H7 (cell line): Measurements from ENCODE around the gene UBN2. TPM values are rescaled to one million over a fixed set of nuclear protein-coding genes. Genes with fewer than 3 reads are reported as not detected.
"Not testable (repeated sequence)": the region's sequence is repeated elsewhere in the genome, so short reads cannot be mapped to it uniquely, and the experiment has no call there.

ENCODE experiments used
- DNase-seq: peaks from one replicate; pipeline ENCODE4 v3.0.0; 2012
- H3K27me3 ChIP-seq: 2 replicates; pipeline ENCODE4 v1.6.0; 2011; ENCODE audit warnings: mild to moderate bottlenecking, low read length; ENCODE audit not compliant: control insufficient read depth, insufficient read depth
- H3K36me3 ChIP-seq: replicated peaks from 2 replicates; pipeline ENCODE4 v1.5.1; 2011; ENCODE audit warnings: low read length; ENCODE audit not compliant: control insufficient read depth, insufficient read depth
- H3K4me3 ChIP-seq: 2 replicates; pipeline ENCODE4 v1.5.1; 2011; ENCODE audit warnings: low read depth, mild to moderate bottlenecking, control low read depth, low read length, moderate library complexity; ENCODE audit not compliant: insufficient read depth
- total RNA-seq: library from RNA; depleted of rRNA; stranded (reverse); fragments of >200 nt; shearing (Covaris generic); gene quantifications from 2 replicates; pipeline ENCODE4 v1.2.3, GENCODE V29; 2014

Gene UBN2
- total RNA-seq, 1 experiment from 2014 or later: 6.5 TPM

DNA sequence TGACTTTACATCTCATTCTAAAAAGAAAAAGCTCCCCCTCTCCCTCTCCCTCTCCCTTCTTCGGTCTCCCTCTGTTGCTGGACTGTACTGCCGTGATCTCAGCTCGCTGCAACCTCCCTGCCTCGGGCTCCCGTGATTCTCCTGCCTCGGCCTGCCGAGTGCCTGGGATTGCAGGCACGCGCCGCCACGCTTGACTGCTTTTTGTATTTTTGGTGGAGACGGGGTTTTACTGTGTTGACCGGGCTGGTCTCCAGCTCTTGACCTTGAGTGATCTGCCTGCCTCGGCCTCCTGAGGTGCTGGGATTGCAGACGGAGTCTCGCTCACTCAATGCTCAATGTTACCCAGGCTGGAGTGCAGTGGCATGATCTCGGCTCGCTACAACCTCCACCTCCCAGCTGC is 6.2 kb upstream of the UBN2 start:
- DNase-seq, H3K4me3 ChIP-seq, H3K36me3 ChIP-seq, H3K27me3 ChIP-seq: not testable (repeated sequence)

GRCh38 chr7:139225286-139226157 is 5.5 kb upstream of the UBN2 start:
- H3K36me3 ChIP-seq, H3K4me3 ChIP-seq, DNase-seq: not testable (repeated sequence)

GRCh38 chr7:139226158-139226515 is 4.9 kb upstream of the UBN2 start:
- H3K27me3 ChIP-seq, H3K36me3 ChIP-seq, DNase-seq, H3K4me3 ChIP-seq: not testable (repeated sequence)

More at GRCh38 chr7:139225286-139226157, 5.5 kb upstream of the UBN2 start:
- not testable (repeated sequence) for H3K27me3 ChIP-seq

DNA sequence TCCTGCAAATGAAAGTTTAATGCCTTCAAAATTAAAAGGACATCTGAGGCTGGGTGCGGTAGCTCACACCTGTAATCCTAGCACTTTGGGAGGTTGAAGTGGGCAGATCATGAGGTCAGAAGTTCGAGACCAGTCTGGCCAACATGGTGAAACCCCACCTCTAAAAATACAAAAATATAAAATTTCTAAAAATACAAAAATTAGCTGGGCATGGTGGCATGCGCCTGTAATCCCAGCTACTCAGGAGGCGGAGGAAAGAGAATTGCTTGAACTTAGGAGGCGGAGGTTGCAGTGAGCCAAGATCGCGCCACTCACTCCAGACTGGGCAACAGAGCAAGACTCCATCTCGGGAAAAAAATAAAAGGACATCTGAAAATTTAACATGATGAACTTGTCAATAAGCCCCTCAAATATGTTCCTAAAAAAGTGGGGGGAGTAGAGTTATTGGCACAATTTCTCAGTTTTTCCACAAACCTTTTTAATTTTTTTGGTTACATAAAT is 4.0 kb upstream of the UBN2 start:
- H3K4me3 ChIP-seq, H3K27me3 ChIP-seq, H3K36me3 ChIP-seq, DNase-seq: not testable (repeated sequence)

DNA sequence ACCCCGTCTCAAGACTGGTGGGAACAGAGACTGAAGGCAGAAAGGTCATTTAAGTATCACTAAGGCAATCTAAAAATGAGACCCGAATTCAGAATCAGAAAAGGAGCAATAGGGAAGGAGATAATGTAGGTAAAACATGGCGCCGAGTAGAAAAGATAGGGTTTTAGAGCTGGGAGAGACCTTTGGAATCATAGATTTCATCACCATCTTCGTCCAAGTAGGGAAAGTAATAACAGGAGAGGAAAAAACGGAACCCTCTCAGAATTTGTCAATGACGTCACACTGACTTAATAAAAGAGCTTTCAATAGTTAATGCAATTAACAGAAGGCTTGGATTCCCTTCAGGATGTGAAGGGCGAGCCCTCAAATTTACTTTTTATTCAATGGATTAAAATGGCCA is 1.0 kb upstream of the UBN2 start:
- peak; percentile 16 for DNase-seq
- Histone ChIP-seq H3K4me3 (peak overlapping the region; percentile 98), H3K36me3 (no peaks in the 10 kb centered on the region), H3K27me3 (no peaks in the 10 kb centered on the region)

DNA sequence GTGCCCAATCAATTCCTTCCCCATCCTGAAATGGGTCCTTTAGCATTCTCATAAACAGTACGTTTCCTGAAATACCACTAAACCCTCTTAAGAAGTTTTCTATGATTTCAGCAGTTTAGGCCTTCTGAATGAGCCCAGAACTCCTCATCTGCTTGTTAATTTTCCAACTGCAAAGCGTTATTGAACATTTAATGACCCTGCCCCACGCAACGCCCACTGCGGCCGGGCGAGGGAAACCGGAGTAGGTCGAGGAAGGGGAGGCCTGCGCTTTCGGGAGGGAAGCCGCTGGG is 608 bp upstream of the UBN2 start:
- no peaks in the 10 kb centered on the region for H3K27me3 ChIP-seq
- H3K36me3 ChIP-seq: no peaks in the 10 kb centered on the region
- no peak for DNase-seq
- H3K4me3 ChIP-seq: peak overlapping the region; percentile 98

GRCh38 chr7:139231513-139232376 is 708 bp downstream of the UBN2 start:
- Histone ChIP-seq H3K27me3 (no peaks in the 10 kb centered on the region), H3K36me3 (no peaks in the 10 kb centered on the region), H3K4me3 (peak overlapping the region; percentile 98)
- peak; percentile 74 for DNase-seq

DNA sequence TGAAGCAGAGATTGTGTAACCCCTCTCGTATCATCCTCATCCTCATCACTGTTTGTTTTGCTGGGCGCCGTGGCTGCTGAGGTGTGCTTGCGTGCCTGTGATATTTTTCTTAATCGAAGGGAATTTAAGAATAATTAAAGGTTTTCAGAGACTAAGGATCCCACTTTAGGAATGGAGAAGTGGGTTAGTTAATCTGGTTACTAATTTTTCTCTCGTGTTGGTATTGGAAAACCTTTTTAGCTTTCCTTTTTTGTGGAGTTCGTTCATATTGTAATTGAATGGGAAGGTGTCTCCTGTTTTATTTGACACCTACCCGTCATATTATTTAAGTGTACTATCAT is 1.3 kb downstream of the UBN2 start:
- no peak for DNase-seq

DNA sequence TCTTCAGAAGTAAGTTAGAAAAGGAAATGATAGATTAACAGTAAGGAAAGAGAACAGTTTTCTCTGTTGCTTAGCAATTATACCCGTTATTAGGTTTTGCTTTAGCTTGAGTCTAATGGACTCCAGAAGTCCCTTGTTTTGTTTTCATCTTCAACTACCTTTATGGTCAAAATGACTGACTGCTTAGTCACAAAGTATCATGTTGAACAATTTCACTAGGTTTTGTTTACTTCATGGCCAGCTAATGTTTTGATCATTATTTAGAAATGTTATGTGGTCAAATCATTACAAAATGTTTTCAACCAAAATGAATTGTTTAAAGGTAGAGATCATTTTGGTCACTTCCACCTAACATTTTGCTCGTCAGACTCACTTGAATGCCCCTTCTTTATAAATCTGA is 1.9 kb downstream of the UBN2 start:
- no peaks in the 10 kb centered on the region for H3K27me3 ChIP-seq
- peaks cover 3% of the 10 kb centered on the region for H3K36me3 ChIP-seq
- no peak for DNase-seq
- peak overlapping the region; percentile 98; the same call in 1 of the 2 replicates for H3K4me3 ChIP-seq

More for the DNA sequence above, 1.3 kb downstream of the UBN2 start:
- Histone ChIP-seq H3K27me3 (no peaks in the 10 kb centered on the region), H3K36me3 (peaks cover 3% of the 10 kb centered on the region), H3K4me3 (peak overlapping the region; percentile 98)

DNA sequence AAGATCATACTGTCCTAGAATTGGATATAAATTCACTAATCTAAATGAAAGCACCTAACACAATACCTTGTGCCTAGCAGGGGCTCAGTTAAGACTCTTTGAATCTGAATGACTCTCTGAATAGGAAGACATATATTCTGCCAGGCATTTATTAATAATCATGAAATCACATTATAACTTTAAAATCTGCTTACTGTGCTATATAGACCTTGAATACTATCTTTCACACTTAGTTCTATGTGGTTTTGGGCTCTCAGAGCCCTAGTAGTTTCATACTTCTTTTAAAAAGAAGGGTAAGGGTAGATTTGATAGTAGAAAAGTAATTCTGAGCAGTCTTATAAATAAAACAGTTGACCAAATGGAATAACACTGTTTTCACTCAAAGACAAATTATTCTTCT is 10.2 kb downstream of the UBN2 start:
- H3K36me3 ChIP-seq: peaks cover 6% of the 10 kb centered on the region
- no peaks in the 10 kb centered on the region for H3K27me3 ChIP-seq
- no peak for DNase-seq
- H3K4me3 ChIP-seq: no peak overlapping the region

GRCh38 chr7:139242741-139243281 is 11.8 kb downstream of the UBN2 start:
- Histone ChIP-seq H3K4me3 (no peak overlapping the region), H3K27me3 (no peaks in the 10 kb centered on the region), H3K36me3 (peaks cover 3% of the 10 kb centered on the region)
- no peak for DNase-seq

- Histone ChIP-seq H3K27me3 (no peaks in the 10 kb centered on the region), H3K36me3 (peaks cover 1% of the 10 kb centered on the region), H3K4me3 (no peak overlapping the region)
- no peak for DNase-seq
Observed at GRCh38 chr7:139245401-139245800, 14.4 kb downstream of the UBN2 start.

DNA sequence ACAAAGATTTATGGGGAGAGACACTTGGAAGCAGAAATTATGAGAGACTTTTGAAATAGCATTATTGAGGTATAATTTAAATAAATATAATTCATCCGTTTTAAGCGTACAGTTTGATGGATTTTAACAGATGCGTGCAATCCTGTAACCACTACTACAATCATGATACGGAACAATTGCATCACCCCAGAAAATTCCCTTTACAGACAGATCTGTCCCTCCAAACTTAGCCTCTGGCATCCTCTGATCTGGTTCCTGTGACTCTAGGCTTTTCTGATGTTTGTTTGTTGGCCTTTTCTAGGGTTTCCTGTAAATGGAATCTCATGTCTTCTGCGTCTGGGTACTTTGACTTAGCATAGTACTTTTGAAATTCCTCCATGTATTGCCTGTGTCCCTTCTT is 15.5 kb downstream of the UBN2 start:
- Histone ChIP-seq H3K36me3 (no peaks in the 10 kb centered on the region; the same call in none of the 2 replicates), H3K27me3 (no peaks in the 10 kb centered on the region), H3K4me3 (no peak overlapping the region)
- DNase-seq: no peak

GRCh38 chr7:139246905-139247304 is 15.9 kb downstream of the UBN2 start:
- no peak overlapping the region for H3K4me3 ChIP-seq
- H3K36me3 ChIP-seq: no peaks in the 10 kb centered on the region; the same call in none of the 2 replicates
- DNase-seq: no peak
- H3K27me3 ChIP-seq: no peaks in the 10 kb centered on the region
